GM12875 (cell line): ENCODE data around the gene PDCD2L.
A peak's percentile ranks its signal among the peaks of the same experiment; 100 is the strongest.
"Not testable (repeated sequence)": the region's sequence is repeated elsewhere in the genome, so short reads cannot be mapped to it uniquely, and the experiment has no call there.

Experiments used
- H3K4me3 ChIP-seq: one replicate; pipeline ENCODE4 v1.5.1; 2011; ENCODE audit warnings: low read depth, low read length, control low read depth
- CTCF ChIP-seq: IDR thresholded peaks from 2 replicates; pipeline ENCODE4 v1.5.1; 2011; ENCODE audit warnings: low read depth, mild to moderate bottlenecking, control low read depth, inconsistent platforms, low read length, moderate library complexity, borderline replicate concordance; ENCODE audit not compliant: insufficient read depth

PDCD2L gene

GRCh38 chr19:34391813-34392212, 12.4 kb upstream of the PDCD2L start:
- no peak overlapping the region for H3K4me3 ChIP-seq
- no peak for TF ChIP-seq CTCF

- no peak for TF ChIP-seq CTCF
- no peak overlapping the region for H3K4me3 ChIP-seq
Observed at GRCh38 chr19:34393031-34393430, 11.2 kb upstream of the PDCD2L start.

- H3K4me3 ChIP-seq: no peak overlapping the region
- no peak for TF ChIP-seq CTCF
Observed at GRCh38 chr19:34393629-34394028, 10.6 kb upstream of the PDCD2L start.

- H3K4me3 ChIP-seq: no peak overlapping the region
- no peak for TF ChIP-seq CTCF
Observed at GRCh38 chr19:34397853-34398252, 6.3 kb upstream of the PDCD2L start.

GRCh38 chr19:34399886-34400285, 4.3 kb upstream of the PDCD2L start:
- no peak overlapping the region for H3K4me3 ChIP-seq
- no peak for TF ChIP-seq CTCF

- H3K4me3 ChIP-seq: not testable (repeated sequence)
Observed at GRCh38 chr19:34400844-34401243, 3.4 kb upstream of the PDCD2L start.

- TF ChIP-seq CTCF: no peak
- no peak overlapping the region for H3K4me3 ChIP-seq
Observed at GRCh38 chr19:34402074-34402600, 2.1 kb upstream of the PDCD2L start.

GRCh38 chr19:34403784-34404108, 453 bp upstream of the PDCD2L start:
- peak overlapping the region; percentile 99 for H3K4me3 ChIP-seq
- TF ChIP-seq CTCF: no peak
